Neural progenitor cell (in vitro differentiated cells): ENCODE results near the gene CHTF8.

Experiments
- EZH2 ChIP-seq: fragments of 200-600 bp; sonication (generic); IDR thresholded peaks from 2 replicates; pipeline ENCODE4 v1.6.1; 2017; ENCODE audit warnings: antibody characterized with exemption, mild to moderate bottlenecking, moderate library complexity
- TF ChIP-seq, protein P1 (sequence below): fragments of 200-600 bp; sonication (generic); IDR thresholded peaks from 2 replicates; pipeline ENCODE4 v1.5.1; 2017; ENCODE audit warnings: antibody characterized with exemption, mild to moderate bottlenecking

DNA sequence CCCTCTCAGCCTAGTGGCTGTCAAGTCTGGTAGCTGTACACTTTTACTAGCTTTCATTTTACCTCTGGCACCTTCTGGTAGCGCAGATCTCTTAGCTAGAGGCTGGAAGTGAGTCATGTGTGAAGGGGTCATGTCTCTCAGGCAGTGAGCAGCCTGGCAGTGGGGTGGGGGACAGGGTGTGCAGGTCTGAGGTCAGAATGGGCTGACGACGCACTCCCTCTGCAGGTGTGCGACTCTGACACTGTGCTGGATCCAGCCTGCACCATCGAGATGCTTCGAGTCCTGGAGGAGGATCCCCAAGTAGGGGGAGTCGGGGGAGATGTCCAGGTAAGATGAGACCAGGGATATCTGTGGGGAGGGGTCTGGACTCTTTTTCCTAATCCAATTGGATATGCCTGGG, 19.2 kb downstream of the CHTF8 start:
- TF ChIP-seq, protein P1, sequence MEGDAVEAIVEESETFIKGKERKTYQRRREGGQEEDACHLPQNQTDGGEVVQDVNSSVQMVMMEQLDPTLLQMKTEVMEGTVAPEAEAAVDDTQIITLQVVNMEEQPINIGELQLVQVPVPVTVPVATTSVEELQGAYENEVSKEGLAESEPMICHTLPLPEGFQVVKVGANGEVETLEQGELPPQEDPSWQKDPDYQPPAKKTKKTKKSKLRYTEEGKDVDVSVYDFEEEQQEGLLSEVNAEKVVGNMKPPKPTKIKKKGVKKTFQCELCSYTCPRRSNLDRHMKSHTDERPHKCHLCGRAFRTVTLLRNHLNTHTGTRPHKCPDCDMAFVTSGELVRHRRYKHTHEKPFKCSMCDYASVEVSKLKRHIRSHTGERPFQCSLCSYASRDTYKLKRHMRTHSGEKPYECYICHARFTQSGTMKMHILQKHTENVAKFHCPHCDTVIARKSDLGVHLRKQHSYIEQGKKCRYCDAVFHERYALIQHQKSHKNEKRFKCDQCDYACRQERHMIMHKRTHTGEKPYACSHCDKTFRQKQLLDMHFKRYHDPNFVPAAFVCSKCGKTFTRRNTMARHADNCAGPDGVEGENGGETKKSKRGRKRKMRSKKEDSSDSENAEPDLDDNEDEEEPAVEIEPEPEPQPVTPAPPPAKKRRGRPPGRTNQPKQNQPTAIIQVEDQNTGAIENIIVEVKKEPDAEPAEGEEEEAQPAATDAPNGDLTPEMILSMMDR: no peak
- no peak for TF ChIP-seq EZH2
